ENCODE measurements around the gene CREM. TPM values are rescaled to one million over a fixed set of nuclear protein-coding genes. Genes with fewer than 3 reads are reported as not detected.

The CREM gene
- total RNA-seq = 32.2 and 52.8 TPM in 2 replicates

GRCh38 chr10:35126530-35127288, at the start of gene CREM:
Gene CREM (plus strand): TSS chr10:35126846. CDS start chr10:35137836, 10,990 bp downstream.

GRCh38 chr10:35090162-35090954, 36.3 kb upstream of the CREM start, which contains the start of gene CUL2:
Gene CUL2 (minus strand): TSS chr10:35090341. CDS start chr10:35071317, 19,024 bp downstream.

Other genes with a start within 250 kb of the CREM start
- 38.6 and 55.3 TPM in 2 replicates for gene CUL2, start 36.5 kb upstream of the CREM start, total RNA-seq
- gene CCNY, start 209.7 kb downstream of the CREM start, total RNA-seq = 60.5 and 64.7 TPM in 2 replicates